HG03095 (cell line): ENCODE data around the gene RNF146.
"Not testable (repeated sequence)": the region's sequence is repeated elsewhere in the genome, so short reads cannot be mapped to it uniquely, and the experiment has no call there.

Source experiments
- ATAC-seq: cut with Tn5 transposase; IDR thresholded peaks from one replicate; pipeline ENCODE4 v1.9.1; 2021; ENCODE audit warnings: moderate library complexity; ENCODE audit not compliant: unreplicated experiment

Gene RNF146

GRCh38 chr6:127279815-127280214, 13.2 kb downstream of the RNF146 start:
- ATAC-seq, result no peak

DNA sequence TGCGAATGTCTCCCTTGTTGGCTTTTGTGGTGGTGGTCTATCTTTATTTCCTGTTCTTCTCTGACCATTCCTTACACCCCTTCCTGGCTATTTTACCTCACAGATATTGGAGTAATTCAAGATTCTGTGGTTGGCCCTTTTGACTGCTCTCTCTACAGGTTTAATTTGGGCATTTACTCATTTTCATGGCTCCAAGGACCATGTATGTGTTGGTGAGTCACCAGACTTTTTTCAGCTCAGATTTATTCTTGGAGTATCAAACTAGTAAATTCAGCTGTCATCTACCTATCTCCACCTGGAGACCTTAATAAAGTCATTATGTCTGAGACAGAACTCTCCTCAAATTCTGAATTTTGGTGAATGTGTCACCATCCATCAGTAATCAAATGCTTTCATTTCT, 15.5 kb downstream of the RNF146 start:
- ATAC-seq, result no peak

- no peak for ATAC-seq
Measured at GRCh38 chr6:127288705-127289104, 22.0 kb downstream of the RNF146 start.

GRCh38 chr6:127289934-127290333, 23.3 kb downstream of the RNF146 start:
- ATAC-seq, result no peak

DNA sequence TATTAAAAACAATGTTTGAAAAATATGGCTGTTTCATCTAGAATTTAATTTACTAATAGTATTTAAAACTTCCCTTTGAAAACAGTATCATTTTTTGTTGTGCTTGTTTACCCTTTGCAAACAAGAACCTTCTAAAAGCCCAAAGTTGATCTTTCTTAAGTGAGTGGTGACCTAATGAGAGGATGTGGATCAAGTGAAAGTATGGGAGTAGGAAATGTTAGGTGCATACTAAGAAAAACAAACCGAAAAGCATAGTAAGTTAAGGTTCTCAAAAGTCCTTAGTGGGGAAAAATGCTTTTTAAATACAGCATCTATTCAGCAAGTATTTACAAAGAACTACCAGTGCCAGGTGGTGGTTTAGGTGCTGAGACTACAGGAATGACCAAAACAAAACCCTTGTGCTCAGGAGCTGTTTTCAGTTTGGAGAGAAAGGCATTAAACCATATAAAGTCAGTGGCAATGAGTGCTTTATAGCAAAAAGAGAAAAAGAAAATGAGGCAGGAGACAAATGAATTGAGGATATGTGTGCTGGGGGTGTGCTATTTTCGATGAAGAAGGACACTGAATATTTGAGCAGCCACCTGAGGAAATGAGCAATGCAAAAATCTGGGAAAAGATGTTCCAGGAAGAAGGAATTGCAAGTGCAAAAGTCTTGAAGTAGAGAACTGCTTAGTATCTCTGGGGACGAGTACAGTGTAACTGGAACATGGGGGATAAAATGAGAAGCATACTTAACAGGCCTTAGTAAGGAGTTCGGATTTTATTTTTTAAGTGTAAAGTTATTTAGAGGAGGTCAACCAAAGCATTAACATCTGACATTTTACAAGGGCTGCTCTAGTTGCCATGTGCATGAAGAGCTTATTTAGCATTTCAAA, 24.0 kb downstream of the RNF146 start:
- peak; percentile 31 for ATAC-seq

GRCh38 chr6:127291495-127291894, 24.8 kb downstream of the RNF146 start:
- ATAC-seq, result peak; percentile 88

DNA sequence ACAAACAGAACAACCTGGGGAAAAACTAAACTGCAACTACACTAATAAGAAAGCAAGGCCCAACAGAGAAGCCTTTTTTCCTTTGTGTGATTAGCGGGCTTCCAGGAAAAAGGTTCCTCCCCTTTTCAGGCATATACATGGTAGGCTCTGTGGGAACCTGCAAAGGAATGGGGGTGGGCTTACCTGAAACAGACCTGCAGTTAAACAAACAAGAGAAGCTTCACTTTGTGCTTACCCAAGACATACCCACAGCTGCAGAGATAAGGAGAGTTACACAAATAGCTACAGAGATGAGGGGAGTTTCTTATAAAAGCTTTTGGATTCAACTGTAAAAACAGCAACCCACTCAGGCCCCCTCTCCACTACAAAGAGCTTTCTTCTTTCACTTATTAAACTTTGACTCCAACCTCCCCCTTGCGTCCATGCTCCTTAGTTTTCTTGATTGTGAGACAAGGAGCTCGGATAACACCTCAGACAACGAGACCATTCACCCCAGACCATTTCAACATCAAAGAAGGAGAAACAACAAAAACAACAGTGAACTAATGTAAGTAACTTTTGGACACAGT, 30.9 kb downstream of the RNF146 start:
- ATAC-seq, result no peak

GRCh38 chr6:127298475-127298874, 31.8 kb downstream of the RNF146 start:
- no peak for ATAC-seq

- ATAC-seq, result no peak
Measured at GRCh38 chr6:127299522-127300240, 33.0 kb downstream of the RNF146 start.

DNA sequence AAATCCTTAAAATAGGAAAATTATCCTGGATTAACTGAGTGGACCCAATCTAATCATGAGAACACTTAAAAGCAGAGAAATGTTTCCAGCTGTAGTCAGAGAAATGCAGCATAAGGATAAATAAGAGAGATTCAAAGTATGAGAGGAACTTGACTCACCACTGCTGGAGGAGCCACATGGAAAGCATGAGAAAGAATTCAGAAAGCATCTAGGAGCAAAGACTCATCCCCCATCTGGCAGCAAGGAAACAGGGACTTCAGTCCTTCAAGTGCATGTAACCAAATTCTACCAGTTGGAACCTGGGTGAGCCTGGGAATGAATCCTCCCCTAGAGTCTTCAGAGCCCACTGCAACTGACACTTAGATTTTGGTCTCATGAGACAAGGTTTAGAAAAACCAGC, 33.7 kb downstream of the RNF146 start:
- no peak for ATAC-seq

DNA sequence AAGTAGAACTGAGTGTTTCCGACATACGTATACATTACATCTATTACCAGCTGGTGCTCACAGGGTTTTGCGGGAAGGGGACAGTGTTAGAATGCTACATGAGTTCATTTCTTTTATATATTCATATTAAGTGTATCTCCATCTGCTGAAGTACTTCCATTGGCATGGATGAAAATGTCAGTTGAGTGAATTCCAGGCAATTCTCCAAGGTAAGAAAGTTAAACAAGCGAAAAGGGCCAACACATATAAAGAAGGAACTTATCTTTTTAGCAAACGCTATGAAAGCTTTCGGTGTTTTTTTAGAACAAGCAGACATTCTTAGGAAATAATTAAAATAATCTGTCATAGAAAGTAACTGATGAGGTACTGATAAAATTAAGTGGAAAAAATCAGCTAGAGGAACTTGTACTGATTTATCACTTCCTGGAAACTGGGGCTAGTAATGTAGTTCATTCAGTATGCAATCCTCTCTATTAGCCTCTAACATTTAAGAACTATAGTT, 34.6 kb downstream of the RNF146 start:
- no peak for ATAC-seq

GRCh38 chr6:127302728-127303660, 36.3 kb downstream of the RNF146 start:
- ATAC-seq, result peak; percentile 69

- ATAC-seq, result no peak
Measured at GRCh38 chr6:127303917-127304316, 37.3 kb downstream of the RNF146 start.

DNA sequence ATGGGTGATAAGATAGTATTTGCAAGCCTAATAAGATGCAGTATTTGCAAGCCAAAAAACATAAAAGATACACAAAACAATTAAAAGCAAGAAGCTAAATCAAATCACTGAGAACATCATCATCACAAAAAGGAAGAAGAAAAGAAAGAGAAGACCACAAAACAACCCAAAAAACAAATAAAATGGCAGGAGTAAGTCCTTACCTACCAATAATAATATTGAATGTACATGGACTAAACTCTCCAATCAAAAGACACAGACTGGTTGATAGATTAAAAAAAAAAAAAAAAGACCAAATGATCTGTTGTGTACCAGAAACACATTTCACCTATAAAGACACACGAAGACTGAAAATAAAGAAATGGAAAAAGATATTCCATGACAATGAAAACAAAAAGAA, 39.1 kb downstream of the RNF146 start:
- no peak for ATAC-seq

GRCh38 chr6:127317388-127318128, 50.9 kb downstream of the RNF146 start:
- ATAC-seq, result no peak

DNA sequence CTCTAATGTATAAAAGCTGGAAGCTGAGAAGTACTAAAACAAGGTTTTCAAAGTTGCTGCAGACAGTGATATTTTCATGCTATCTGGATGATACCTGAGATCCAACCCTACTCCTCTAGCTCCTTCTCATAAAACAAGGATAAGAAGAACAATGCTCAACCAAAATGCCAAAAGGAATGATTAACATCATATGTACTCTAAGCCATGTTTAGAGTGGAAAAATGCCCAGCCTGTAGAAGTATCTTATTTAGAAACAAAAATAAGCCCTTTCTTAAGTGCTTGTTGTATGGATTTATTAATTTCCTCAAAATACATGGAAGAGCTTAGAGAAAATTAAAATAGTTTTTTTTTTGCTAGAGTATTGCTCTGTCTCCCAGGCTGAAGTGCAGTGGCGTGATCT, 53.0 kb downstream of the RNF146 start:
- no peak for ATAC-seq

DNA sequence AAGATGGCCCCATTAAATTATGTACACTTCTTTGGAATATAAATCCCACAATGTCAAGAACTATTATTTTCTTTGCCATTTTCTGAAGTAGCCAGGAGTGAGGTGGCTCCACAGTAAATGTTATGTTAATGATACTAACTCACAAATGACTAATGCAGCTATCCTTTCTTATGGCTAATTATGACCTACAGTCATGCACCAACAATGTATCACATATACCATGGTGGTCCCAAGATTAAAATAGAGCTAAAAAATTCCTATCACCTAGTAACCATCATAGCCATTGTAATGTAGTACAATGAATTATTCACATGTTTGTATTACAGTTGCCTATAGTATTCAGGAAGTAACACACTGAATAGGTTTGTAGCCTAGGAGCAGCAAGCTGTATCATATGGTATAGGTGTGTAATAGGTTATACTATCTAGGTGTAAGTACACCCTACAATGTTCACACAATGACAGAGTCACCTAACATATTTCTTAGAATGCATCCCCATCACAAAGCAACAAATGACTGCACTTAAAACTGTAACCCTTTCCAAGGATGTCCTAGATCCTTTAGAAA, 61.5 kb downstream of the RNF146 start:
- ATAC-seq, result no peak

DNA sequence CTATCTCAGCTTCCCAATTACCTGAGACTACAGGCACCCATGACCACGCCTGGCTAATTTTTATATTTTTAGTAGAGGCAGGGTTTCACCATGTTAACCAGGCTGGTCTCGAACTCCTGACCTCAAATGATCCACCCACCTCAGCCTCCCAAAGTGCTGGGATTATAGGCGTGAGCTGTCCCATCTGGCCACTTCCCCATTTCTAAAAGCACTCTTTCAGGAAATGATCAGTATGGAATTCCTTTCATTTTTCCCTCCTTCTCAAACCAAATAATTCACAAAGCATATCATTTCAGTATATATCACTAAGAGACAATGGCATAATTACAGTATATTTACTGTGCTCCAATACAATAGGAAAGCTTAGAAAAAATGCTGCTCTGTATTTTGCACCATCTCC, 64.6 kb downstream of the RNF146 start:
- ATAC-seq, result not testable (repeated sequence)

- no peak for ATAC-seq
Measured at GRCh38 chr6:127332383-127332961, 65.8 kb downstream of the RNF146 start.
